HUES64 (cell line): ENCODE data around the gene MYT1.

ENCODE experiments used
- H3K27ac ChIP-seq: 2 replicates; pipeline ENCODE4 v1.7.0; 2013; ENCODE audit warnings: low read depth, low read length, inconsistent platforms
- H3K27me3 ChIP-seq: 2 replicates; pipeline ENCODE4 v1.6.1; 2013; ENCODE audit warnings: mild to moderate bottlenecking, low read length; ENCODE audit not compliant: insufficient read depth
- H3K36me3 ChIP-seq: 2 replicates; pipeline ENCODE4 v1.6.1; 2013; ENCODE audit warnings: mild to moderate bottlenecking, low read length; ENCODE audit not compliant: insufficient read depth
- H3K4me1 ChIP-seq: 2 replicates; pipeline ENCODE4 v1.6.1; 2013; ENCODE audit warnings: mild to moderate bottlenecking, low read length, moderate library complexity; ENCODE audit not compliant: insufficient read depth
- H3K4me3 ChIP-seq: 2 replicates; pipeline ENCODE4 v1.5.1; 2013; ENCODE audit warnings: mild to moderate bottlenecking, low read length, moderate library complexity
- H3K9ac ChIP-seq: 2 replicates; pipeline ENCODE4 v1.6.1; 2013; ENCODE audit warnings: mild to moderate bottlenecking, low read depth, low read length
- H3K9me3 ChIP-seq: 2 replicates; pipeline ENCODE4 v1.6.1; 2013; ENCODE audit warnings: low read depth, low read length; ENCODE audit not compliant: insufficient read depth
- WGBS: fragments of 150-250, 120-280 bp; methylation state at CpG from one replicate; pipeline ENCODE4 v1.1.7; 2013; ENCODE audit warnings: missing lambda C conversion rate; 5-methylcytosine and 5-hydroxymethylcytosine counted together

Gene MYT1

GRCh38 chr20:64257107-64257757 is 93.0 kb downstream of the MYT1 start:
- H3K36me3 ChIP-seq = no peaks in the 10 kb centered on the region
- H3K4me1 ChIP-seq = peaks cover 19% of the 10 kb centered on the region
- 0 out of 2 replicates have a peak overlapping the region, but pooled peaks have one; percentile 85 for H3K9ac ChIP-seq
- 92% methylated on average over 13 of the region's 13 CpGs for WGBS
- no peaks in the 10 kb centered on the region for H3K27me3 ChIP-seq
- no peaks in the 10 kb centered on the region for H3K9me3 ChIP-seq
- no peak overlapping the region for H3K27ac ChIP-seq
- H3K4me3 ChIP-seq = peak overlapping the region; percentile 93

GRCh38 chr20:64258071-64258823 is 94.0 kb downstream of the MYT1 start:
- no peak overlapping the region for H3K9ac ChIP-seq
- no peaks in the 10 kb centered on the region for H3K9me3 ChIP-seq
- WGBS = 93% methylated on average over 6 of the region's 9 CpGs
- H3K27me3 ChIP-seq = no peaks in the 10 kb centered on the region
- H3K36me3 ChIP-seq = no peaks in the 10 kb centered on the region
- H3K27ac ChIP-seq = no peak overlapping the region
- H3K4me3 ChIP-seq = no peak overlapping the region
- peaks cover 19% of the 10 kb centered on the region for H3K4me1 ChIP-seq

- Histone ChIP-seq H3K9ac (no peak overlapping the region), H3K36me3 (peaks cover 15% of the 10 kb centered on the region), H3K27ac (no peak overlapping the region), H3K4me1 (peaks cover 14% of the 10 kb centered on the region), H3K4me3 (no peak overlapping the region), H3K27me3 (no peaks in the 10 kb centered on the region), H3K9me3 (no peaks in the 10 kb centered on the region)
- whole genome bisulfite sequencing = 93% methylated on average over 6 of the region's 6 CpGs
Measured at GRCh38 chr20:64260239-64260638, 96.0 kb downstream of the MYT1 start.

- Histone ChIP-seq H3K9me3 (no peaks in the 10 kb centered on the region), H3K27ac (no peak overlapping the region), H3K4me3 (no peak overlapping the region), H3K9ac (no peak overlapping the region), H3K27me3 (no peaks in the 10 kb centered on the region), H3K36me3 (peaks cover 18% of the 10 kb centered on the region), H3K4me1 (peaks cover 14% of the 10 kb centered on the region)
- WGBS = 80% methylated on average over 9 of the region's 9 CpGs
Measured at GRCh38 chr20:64261138-64261537, 96.9 kb downstream of the MYT1 start.

GRCh38 chr20:64264091-64264490 is 99.8 kb downstream of the MYT1 start:
- H3K9ac ChIP-seq = no peak overlapping the region

GRCh38 chr20:64265201-64265600 is 100.9 kb downstream of the MYT1 start:
- Histone ChIP-seq H3K4me3 (no peak overlapping the region), H3K27ac (no peak overlapping the region), H3K9me3 (no peaks in the 10 kb centered on the region), H3K9ac (no peak overlapping the region), H3K36me3 (peaks cover 21% of the 10 kb centered on the region), H3K27me3 (no peaks in the 10 kb centered on the region), H3K4me1 (peaks cover 11% of the 10 kb centered on the region)
- WGBS = 95% methylated on average over 5 of the region's 5 CpGs

More at GRCh38 chr20:64264091-64264490, 99.8 kb downstream of the MYT1 start:
- 87% methylated on average over 4 of the region's 4 CpGs for WGBS
- Histone ChIP-seq H3K4me3 (no peak overlapping the region), H3K27ac (no peak overlapping the region), H3K27me3 (no peaks in the 10 kb centered on the region), H3K4me1 (peaks cover 14% of the 10 kb centered on the region), H3K9me3 (no peaks in the 10 kb centered on the region), H3K36me3 (peaks cover 21% of the 10 kb centered on the region)

GRCh38 chr20:64266988-64267387 is 102.7 kb downstream of the MYT1 start:
- no peak overlapping the region for H3K4me3 ChIP-seq
- H3K9ac ChIP-seq = no peak overlapping the region
- no peaks in the 10 kb centered on the region for H3K27me3 ChIP-seq
- no peaks in the 10 kb centered on the region for H3K9me3 ChIP-seq
- H3K27ac ChIP-seq = no peak overlapping the region
- H3K4me1 ChIP-seq = peaks cover 11% of the 10 kb centered on the region
- 90% methylated on average over 5 of the region's 5 CpGs for WGBS
- H3K36me3 ChIP-seq = peaks cover 21% of the 10 kb centered on the region

GRCh38 chr20:64268174-64268573 is 103.9 kb downstream of the MYT1 start:
- Histone ChIP-seq H3K27me3 (no peaks in the 10 kb centered on the region), H3K27ac (no peak overlapping the region), H3K36me3 (peaks cover 29% of the 10 kb centered on the region), H3K9me3 (no peaks in the 10 kb centered on the region), H3K9ac (no peak overlapping the region), H3K4me1 (peaks cover 11% of the 10 kb centered on the region), H3K4me3 (no peak overlapping the region)
- WGBS = 68% methylated on average over 10 of the region's 10 CpGs

GRCh38 chr20:64269604-64270411 is 105.6 kb downstream of the MYT1 start:
- 97% methylated on average over 53 of the region's 53 CpGs for WGBS
- Histone ChIP-seq H3K27me3 (no peaks in the 10 kb centered on the region), H3K9ac (no peak overlapping the region), H3K9me3 (no peaks in the 10 kb centered on the region), H3K4me3 (no peak overlapping the region), H3K27ac (no peak overlapping the region), H3K36me3 (peaks cover 31% of the 10 kb centered on the region), H3K4me1 (peaks cover 11% of the 10 kb centered on the region)

GRCh38 chr20:64271636-64272035 is 107.4 kb downstream of the MYT1 start:
- no peaks in the 10 kb centered on the region for H3K9me3 ChIP-seq
- no peak overlapping the region for H3K4me3 ChIP-seq
- no peak overlapping the region for H3K27ac ChIP-seq
- no peaks in the 10 kb centered on the region for H3K27me3 ChIP-seq
- H3K9ac ChIP-seq = no peak overlapping the region
- peaks cover 11% of the 10 kb centered on the region for H3K4me1 ChIP-seq
- H3K36me3 ChIP-seq = peaks cover 30% of the 10 kb centered on the region
- WGBS = 94% methylated on average over 11 of the region's 11 CpGs

GRCh38 chr20:64273109-64273508 is 108.9 kb downstream of the MYT1 start:
- Histone ChIP-seq H3K4me3 (no peak overlapping the region), H3K27ac (no peak overlapping the region), H3K4me1 (peaks cover 4% of the 10 kb centered on the region; the same call in 1 of the 2 replicates), H3K27me3 (no peaks in the 10 kb centered on the region), H3K9me3 (no peaks in the 10 kb centered on the region), H3K9ac (no peak overlapping the region), H3K36me3 (peaks cover 30% of the 10 kb centered on the region)
- 97% methylated on average over 19 of the region's 19 CpGs for WGBS
